ENCODE measurements around the gene BNC2. TPM values are rescaled to one million over a fixed set of nuclear protein-coding genes. Genes with fewer than 3 reads are reported as not detected.

Gene BNC2
- total RNA-seq, 1 donor, result 53.9 TPM

GRCh38 chr9:16659096-16659495 lies 211.4 kb downstream of the BNC2 start:
- H4K20me1 ChIP-seq (ENCODE audit: insufficient read depth, low read length), result no peaks in the 10 kb centered on the region
- peaks cover 69% of the 10 kb centered on the region for H3K79me2 ChIP-seq (ENCODE audit: insufficient read depth, low read length)
- H3K36me3 ChIP-seq (ENCODE audit: insufficient read depth, low read length), result no peaks in the 10 kb centered on the region
- H3K27me3 ChIP-seq (ENCODE audit: insufficient read depth, low read length), result no peaks in the 10 kb centered on the region
- DNase-seq (ENCODE audit: insufficient read length, low spot score, missing footprints), result no peak
- no peak overlapping the region for H3K27ac ChIP-seq (ENCODE audit: low read depth, low read length)
- H2AFZ ChIP-seq (ENCODE audit: low read length), result no peak overlapping the region
- H3K4me1 ChIP-seq (ENCODE audit: insufficient read depth, low read length), result peaks cover 29% of the 10 kb centered on the region
- no peaks in the 10 kb centered on the region for H3K9me3 ChIP-seq (ENCODE audit: low read depth, low read length)
- no peak overlapping the region for H3K4me3 ChIP-seq (ENCODE audit: insufficient read depth, low read length)
- no peak overlapping the region for H3K4me2 ChIP-seq (ENCODE audit: insufficient read depth, low read length)
- TF ChIP-seq, protein P1, sequence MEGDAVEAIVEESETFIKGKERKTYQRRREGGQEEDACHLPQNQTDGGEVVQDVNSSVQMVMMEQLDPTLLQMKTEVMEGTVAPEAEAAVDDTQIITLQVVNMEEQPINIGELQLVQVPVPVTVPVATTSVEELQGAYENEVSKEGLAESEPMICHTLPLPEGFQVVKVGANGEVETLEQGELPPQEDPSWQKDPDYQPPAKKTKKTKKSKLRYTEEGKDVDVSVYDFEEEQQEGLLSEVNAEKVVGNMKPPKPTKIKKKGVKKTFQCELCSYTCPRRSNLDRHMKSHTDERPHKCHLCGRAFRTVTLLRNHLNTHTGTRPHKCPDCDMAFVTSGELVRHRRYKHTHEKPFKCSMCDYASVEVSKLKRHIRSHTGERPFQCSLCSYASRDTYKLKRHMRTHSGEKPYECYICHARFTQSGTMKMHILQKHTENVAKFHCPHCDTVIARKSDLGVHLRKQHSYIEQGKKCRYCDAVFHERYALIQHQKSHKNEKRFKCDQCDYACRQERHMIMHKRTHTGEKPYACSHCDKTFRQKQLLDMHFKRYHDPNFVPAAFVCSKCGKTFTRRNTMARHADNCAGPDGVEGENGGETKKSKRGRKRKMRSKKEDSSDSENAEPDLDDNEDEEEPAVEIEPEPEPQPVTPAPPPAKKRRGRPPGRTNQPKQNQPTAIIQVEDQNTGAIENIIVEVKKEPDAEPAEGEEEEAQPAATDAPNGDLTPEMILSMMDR (IDR thresholded peaks at IDR 0.05; ENCODE audit: extremely low read depth, low read depth, low read length), result no peak

DNA sequence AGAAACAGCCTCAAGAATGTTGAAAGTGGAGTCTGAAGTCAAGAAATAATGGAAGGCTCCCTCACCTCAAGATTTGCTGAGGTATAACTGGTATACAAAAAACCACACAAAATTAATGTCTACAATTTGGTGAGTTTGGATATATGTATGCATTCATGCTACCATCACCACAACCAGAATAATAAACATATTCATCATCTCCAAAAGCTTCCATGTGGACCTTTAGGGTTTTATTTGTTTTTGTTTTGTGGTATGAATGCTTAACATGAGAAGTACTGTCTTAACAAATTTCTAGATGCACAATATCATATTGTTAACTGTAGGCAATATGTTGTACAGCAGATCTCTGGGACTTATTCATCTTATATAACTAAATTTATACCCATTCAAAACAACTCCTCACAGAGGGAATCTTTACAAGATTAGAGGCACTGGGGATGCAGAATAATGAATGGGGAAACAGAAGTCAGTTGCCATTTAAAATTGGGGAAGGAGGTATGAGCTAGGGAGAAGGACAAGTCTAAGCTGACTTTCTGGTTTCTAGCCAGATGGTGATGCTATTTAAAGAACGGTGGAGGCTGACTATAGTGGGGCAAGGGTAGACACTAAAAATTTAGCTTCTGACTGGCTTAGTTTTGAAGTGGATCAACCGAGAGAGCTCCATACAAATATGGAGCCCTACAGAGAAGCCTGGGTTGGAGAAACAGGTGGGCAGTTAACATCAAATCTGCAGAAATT lies 213.9 kb downstream of the BNC2 start:
- no peak overlapping the region for H3K27ac ChIP-seq (ENCODE audit: low read depth, low read length)
- TF ChIP-seq, protein P1 (IDR thresholded peaks at IDR 0.05; ENCODE audit: extremely low read depth, low read depth, low read length), result no peak
- DNase-seq (ENCODE audit: insufficient read length, low spot score, missing footprints), result no peak
- H3K4me1 ChIP-seq (ENCODE audit: insufficient read depth, low read length), result peaks cover 44% of the 10 kb centered on the region
- H3K4me2 ChIP-seq (ENCODE audit: insufficient read depth, low read length), result no peak overlapping the region
- no peaks in the 10 kb centered on the region for H3K27me3 ChIP-seq (ENCODE audit: insufficient read depth, low read length)
- no peak overlapping the region for H3K4me3 ChIP-seq (ENCODE audit: insufficient read depth, low read length)
- peaks cover 73% of the 10 kb centered on the region for H3K79me2 ChIP-seq (ENCODE audit: insufficient read depth, low read length)
- H2AFZ ChIP-seq (ENCODE audit: low read length), result no peak overlapping the region
- no peaks in the 10 kb centered on the region for H3K36me3 ChIP-seq (ENCODE audit: insufficient read depth, low read length)
- no peaks in the 10 kb centered on the region for H4K20me1 ChIP-seq (ENCODE audit: insufficient read depth, low read length)
- no peaks in the 10 kb centered on the region for H3K9me3 ChIP-seq (ENCODE audit: low read depth, low read length)

DNA sequence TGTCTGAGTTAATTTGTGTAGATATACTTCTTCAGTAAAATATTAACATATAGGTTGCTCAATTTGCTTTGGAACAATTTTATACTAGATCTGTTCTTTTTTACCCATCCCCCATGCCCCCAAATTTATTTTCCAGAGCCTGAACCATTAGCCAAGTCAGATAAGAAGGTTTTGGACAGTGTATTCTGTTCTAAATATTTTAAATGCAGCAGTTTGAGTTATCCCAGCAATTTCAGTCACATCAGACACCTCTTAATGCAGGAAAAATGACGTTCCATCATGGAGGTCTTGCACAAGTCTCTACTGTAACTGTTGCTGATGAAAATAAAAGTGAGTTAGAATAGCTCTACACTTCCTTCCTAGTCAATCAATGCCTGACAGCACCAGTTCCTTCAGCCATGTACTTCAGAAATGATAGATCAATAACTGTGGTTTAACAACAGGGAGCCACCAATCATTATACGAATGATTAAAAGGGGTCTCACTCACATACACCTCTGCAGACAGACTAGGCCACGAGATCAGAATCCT lies 215.8 kb downstream of the BNC2 start:
- peaks cover 44% of the 10 kb centered on the region for H3K4me1 ChIP-seq (ENCODE audit: insufficient read depth, low read length)
- peak overlapping the region; percentile 68 for H3K4me3 ChIP-seq (ENCODE audit: insufficient read depth, low read length)
- no peaks in the 10 kb centered on the region for H3K36me3 ChIP-seq (ENCODE audit: insufficient read depth, low read length)
- TF ChIP-seq, protein P1 (IDR thresholded peaks at IDR 0.05; ENCODE audit: extremely low read depth, low read depth, low read length), result no peak
- H2AFZ ChIP-seq (ENCODE audit: low read length), result no peak overlapping the region
- H3K4me2 ChIP-seq (ENCODE audit: insufficient read depth, low read length), result peak overlapping the region; percentile 96
- H3K27ac ChIP-seq (ENCODE audit: low read depth, low read length), result peak overlapping the region; percentile 69
- no peaks in the 10 kb centered on the region for H4K20me1 ChIP-seq (ENCODE audit: insufficient read depth, low read length)
- H3K79me2 ChIP-seq (ENCODE audit: insufficient read depth, low read length), result peaks cover 76% of the 10 kb centered on the region
- H3K27me3 ChIP-seq (ENCODE audit: insufficient read depth, low read length), result no peaks in the 10 kb centered on the region
- no peak for DNase-seq (ENCODE audit: insufficient read length, low spot score, missing footprints)
- H3K9me3 ChIP-seq (ENCODE audit: low read depth, low read length), result no peaks in the 10 kb centered on the region
